GM10266 (cell line): ENCODE data around the gene PCSK2.

ENCODE experiments used
- DNase-seq: peaks from one replicate; pipeline ENCODE4 v3.0.0; 2012; ENCODE audit errors: extremely low spot score
- CTCF ChIP-seq: IDR thresholded peaks from 2 replicates; pipeline ENCODE4 v1.5.1; 2012; ENCODE audit warnings: mild to moderate bottlenecking, low read depth; ENCODE audit not compliant: control insufficient read depth, insufficient read depth; ENCODE audit errors: missing control alignments

The PCSK2 gene

DNA sequence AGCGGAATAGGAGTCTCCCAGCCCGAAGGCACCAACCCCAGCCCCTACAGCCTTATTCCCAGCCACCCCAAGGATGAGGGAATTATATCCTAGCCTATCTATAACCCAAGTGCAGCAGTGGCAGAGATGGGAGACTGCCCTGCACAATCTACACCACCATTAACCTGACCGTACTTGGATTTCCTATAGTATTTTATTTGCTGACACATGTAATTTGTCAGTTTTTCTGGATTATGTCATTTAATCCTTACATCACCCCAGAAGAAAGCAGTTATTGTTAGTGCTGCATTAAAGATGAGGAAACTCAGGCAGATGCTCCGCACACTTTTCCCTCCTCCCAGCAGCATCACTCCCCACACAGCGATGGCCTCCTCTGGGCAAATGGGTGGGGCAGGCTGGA, 298.3 kb downstream of the PCSK2 start:
- DNase-seq: no peak
- TF ChIP-seq CTCF: no peak

DNA sequence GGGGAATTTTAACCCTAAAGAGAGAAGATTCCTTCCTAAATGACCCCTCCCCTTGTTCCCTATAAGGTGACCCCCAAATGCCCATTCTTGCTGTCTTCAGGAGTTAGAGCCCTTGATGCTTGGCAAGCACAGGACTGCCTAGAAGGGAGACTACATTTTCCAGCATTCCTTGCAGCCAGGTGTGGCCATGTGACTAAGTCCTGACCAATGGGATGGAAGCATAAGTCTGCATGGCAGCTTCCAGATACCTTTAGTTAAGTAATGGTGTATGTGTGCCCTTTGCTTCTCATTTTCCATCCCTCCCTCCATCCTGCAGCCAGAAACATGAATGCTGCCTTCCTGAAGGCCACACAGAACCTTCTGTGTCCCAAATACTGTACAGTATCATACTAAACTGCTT, 298.8 kb downstream of the PCSK2 start:
- TF ChIP-seq CTCF: no peak
- no peak for DNase-seq

DNA sequence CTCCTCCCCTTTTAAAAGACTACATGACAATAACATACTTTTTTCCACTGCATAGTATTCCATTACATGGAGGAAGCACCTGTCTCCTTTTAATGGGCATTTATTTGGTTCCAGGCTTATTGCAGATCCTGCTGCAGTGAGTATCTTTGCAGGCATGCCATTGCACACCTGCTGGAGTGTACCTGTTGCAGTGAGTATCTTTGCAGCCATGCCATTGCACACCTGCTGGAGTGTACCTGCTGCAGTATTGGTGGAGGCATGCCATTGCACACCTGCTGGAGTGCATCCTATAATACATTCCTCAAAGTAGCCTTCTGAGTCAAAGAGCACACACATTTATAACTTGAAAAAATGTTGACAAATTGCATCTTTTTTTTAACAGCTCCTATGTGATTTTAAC, 302.7 kb downstream of the PCSK2 start:
- TF ChIP-seq CTCF: no peak

GRCh38 chr20:17530153-17530552, 303.3 kb downstream of the PCSK2 start:
- no peak for TF ChIP-seq CTCF
- DNase-seq: no peak

More for the DNA sequence above, 302.7 kb downstream of the PCSK2 start:
- no peak for DNase-seq

- no peak for TF ChIP-seq CTCF
- DNase-seq: peak; percentile 51
Observed at GRCh38 chr20:17530716-17531664, 304.1 kb downstream of the PCSK2 start, which contains the start of gene BFSP1. Gene BFSP1, minus strand, starts transcription at chr20:17531379. Its CDS starts 50 bp downstream, at chr20:17531329.

DNA sequence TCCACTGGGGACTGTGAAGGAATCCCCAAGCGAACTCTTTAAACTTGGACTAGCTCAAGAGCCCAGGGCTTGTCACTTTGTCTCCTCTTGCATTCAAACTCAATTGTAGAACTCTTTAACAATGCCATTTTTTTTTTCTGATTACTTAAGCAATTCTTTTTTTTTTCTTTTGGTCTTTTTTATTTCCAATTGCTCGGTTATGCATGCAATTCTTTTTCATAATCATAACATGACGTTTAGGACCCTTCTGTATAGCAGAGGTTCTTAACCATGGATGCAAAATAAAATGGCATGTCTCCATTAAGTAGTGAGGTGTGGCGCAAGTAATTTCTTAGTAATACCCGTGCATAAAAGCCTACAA, 304.8 kb downstream of the PCSK2 start:
- no peak for TF ChIP-seq CTCF
- no peak for DNase-seq

GRCh38 chr20:17533396-17533795, 306.6 kb downstream of the PCSK2 start:
- peak; percentile 44 for DNase-seq
- no peak for TF ChIP-seq CTCF
